Activated CD8-positive, alpha-beta memory T cell treated with anti-CD3 and anti-CD28 coated beads for 48 hours (primary cell): ENCODE data around the gene LMF2.
"Not testable (repeated sequence)": the region's sequence is repeated elsewhere in the genome, so short reads cannot be mapped to it uniquely, and the experiment has no call there.

ENCODE experiments used
- DNase-seq, 3 experiments: peaks; one replicate each; pipeline ENCODE4 v3.0.0-alpha.2; 2020; ENCODE audit warnings: low read depth in 2 of 3, low spot score in 2 of 3

LMF2 gene

GRCh38 chr22:50536226-50536625, 28.7 kb upstream of the LMF2 start:
- DNase-seq: no peak

- no peak for DNase-seq
These were observed 27.6 kb upstream of the LMF2 start for GRCh38 chr22:50535113-50535512.

- not testable (repeated sequence) for DNase-seq
These were observed 26.6 kb upstream of the LMF2 start for GRCh38 chr22:50533856-50534711.

- DNase-seq: no peak
These were observed 25.6 kb upstream of the LMF2 start for GRCh38 chr22:50532824-50533796.

GRCh38 chr22:50531962-50532674, 24.6 kb upstream of the LMF2 start:
- DNase-seq: no peak

GRCh38 chr22:50531546-50531961, 24.1 kb upstream of the LMF2 start:
- DNase-seq: no peak

GRCh38 chr22:50530877-50531545, 23.5 kb upstream of the LMF2 start:
- DNase-seq: peak in 1 of 3 experiments; percentile 65

GRCh38 chr22:50530580-50530876, 23.0 kb upstream of the LMF2 start:
- DNase-seq: no peak

GRCh38 chr22:50529897-50530579, 22.5 kb upstream of the LMF2 start, which contains the start of gene TYMP:
Gene TYMP (minus strand): TSS chr22:50530012. CDS start chr22:50529709, 303 bp downstream.
- peak in 1 of 3 experiments; percentile 62 for DNase-seq

- DNase-seq: no peak
These were observed 22.0 kb upstream of the LMF2 start for GRCh38 chr22:50529416-50529896.

GRCh38 chr22:50528682-50529415, 21.3 kb upstream of the LMF2 start:
- DNase-seq: no peak

- no peak for DNase-seq
These were observed 20.6 kb upstream of the LMF2 start for GRCh38 chr22:50527921-50528681.

GRCh38 chr22:50526834-50527801, 19.6 kb upstream of the LMF2 start:
- DNase-seq: no peak

- DNase-seq: peak in 2 of 3 experiments; percentile 80 to 84
These were observed 18.8 kb upstream of the LMF2 start for GRCh38 chr22:50526108-50526833.

- no peak for DNase-seq
These were observed 18.3 kb upstream of the LMF2 start for GRCh38 chr22:50525858-50526107.

- peak; percentile 95 to 98 (median 97) for DNase-seq
These were observed 17.8 kb upstream of the LMF2 start, which contains the start of gene SCO2 for GRCh38 chr22:50525104-50525857. Gene SCO2 (minus strand): TSS chr22:50525598. CDS start chr22:50524411, 1,187 bp downstream.
